GM21367 (cell line): ENCODE results near the gene SUMO4.

Experiments
- ATAC-seq: cut with Tn5 transposase; IDR thresholded peaks from one replicate; pipeline ENCODE4 v1.9.1; 2021; ENCODE audit not compliant: unreplicated experiment

Gene SUMO4

DNA sequence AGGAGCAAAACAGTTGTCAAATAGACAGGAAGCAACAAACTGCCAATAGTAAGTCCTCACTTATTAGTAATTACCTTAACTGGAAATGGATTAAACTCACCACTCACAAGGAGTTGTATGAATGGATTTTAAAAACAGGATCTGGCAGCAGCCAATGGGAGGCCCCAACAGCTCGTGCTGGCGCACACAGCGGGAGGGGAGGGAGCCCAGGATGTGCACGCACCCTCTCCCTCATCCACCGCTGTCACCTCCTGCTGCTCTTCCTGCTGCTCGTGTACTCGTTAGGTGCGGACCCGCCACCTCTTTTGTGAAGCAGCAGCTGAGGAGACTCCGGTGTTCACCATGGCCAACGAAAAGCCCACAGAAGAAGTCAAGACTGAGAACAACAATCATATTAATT lies at the start of gene SUMO4:
Gene SUMO4, plus strand, starts transcription at position 213 of the 400 bp plus-strand sequence. Its CDS starts 130 bp downstream, at position 343.
- no peak for ATAC-seq

DNA sequence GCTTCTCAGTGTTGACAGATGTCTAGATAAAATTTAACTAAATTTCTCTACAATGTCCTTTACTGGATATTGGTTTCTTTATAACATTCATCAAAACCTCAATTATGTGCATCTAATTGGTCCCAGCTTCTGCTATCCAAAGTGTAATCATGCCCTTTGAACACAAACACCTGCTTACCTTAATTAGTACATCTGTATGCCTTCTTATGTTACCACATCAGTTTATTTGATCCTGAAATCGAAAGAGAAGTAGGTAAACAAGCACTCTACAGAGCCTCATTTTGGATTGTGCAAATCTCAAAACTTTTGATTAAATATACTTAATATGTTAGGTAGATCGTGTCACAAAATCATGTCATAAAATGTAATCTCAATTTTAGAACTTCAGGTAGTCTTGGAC lies 46.1 kb upstream of the SUMO4 start:
- ATAC-seq: no peak

DNA sequence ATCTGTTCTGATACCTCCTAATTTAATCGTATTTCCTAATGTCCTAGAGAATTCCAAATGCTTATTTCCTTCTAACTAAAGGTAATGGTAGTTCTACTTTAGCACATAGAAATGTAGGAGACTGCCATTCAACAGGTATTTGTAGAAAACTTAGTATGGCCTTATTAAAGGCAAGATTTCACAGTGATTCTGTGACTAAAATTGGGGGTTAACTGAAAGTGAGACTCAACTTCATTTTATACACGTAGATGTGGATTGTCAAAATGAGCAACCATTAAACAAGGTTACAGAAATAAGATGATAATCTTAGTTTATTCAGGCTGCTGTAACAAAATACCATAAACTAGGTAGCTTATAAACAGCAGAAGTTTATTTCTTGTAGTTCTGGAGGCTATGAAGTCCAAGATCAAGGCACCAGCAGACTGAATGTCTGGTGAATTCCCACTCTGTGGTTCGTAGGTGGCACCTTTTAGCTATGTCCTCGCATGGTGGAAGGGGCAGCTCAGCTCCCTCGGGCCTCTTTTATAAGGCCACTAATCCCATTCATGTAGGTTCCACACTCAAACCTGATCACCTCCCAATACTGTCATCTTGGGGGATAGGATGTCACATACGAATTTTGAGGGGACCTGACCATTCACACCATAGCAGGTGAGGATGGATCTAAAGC lies 43.8 kb upstream of the SUMO4 start:
- ATAC-seq: no peak

DNA sequence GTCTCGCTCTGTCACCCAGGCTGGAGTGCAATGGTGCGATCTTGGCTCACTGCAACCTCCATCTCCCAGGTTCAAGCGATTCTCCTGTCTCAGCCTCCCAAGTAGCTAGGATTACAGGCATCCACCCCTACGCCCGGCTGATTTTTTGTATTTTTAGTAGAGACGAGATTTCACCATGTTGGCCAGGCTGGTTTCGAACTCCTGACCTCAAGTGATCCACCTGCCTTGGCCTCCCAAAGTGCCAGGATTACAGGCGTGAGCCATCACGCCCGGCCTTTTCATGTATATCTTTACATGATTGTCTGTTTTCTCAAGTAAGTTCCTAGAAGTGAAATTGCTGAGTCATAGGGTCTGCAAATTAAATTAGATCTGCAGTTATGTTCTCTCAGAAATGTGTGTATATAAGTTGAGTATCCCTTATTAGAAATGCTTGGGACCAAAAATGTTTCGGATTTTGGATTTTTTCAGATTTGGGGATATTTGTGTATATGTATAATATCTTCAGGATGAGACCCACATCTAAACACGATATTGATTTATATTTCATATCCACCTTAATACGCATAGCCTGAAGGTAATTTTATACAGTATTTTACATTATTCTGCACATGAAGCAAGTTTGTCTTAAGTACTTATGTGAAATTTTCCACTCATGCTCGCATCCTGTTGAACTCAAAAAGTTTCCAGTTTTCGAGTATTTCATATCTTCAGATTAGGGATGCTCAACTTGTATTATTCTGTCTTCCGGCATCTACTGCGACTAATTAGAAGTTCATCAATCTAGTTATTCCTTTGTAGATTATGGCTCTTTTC lies 42.1 kb upstream of the SUMO4 start:
- ATAC-seq: no peak

DNA sequence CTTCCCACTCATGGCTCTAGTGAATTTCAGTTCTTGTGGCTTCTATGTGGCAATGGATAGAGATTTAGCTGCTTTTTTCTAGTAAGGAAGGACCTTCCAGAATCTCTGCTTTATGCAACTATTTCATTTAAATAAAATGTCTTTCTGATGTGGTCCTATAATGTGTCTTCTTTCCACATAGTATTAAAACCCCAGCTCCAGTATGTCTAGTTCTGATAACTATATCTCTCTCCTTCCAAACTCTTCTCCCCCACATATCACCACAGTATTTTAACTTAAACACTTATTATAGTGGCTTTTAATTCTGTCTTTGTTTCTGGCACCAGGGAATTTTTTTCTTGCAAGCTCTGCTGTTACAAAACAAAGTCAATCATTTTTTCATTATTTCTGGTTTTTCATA lies 40.6 kb upstream of the SUMO4 start:
- no peak for ATAC-seq

DNA sequence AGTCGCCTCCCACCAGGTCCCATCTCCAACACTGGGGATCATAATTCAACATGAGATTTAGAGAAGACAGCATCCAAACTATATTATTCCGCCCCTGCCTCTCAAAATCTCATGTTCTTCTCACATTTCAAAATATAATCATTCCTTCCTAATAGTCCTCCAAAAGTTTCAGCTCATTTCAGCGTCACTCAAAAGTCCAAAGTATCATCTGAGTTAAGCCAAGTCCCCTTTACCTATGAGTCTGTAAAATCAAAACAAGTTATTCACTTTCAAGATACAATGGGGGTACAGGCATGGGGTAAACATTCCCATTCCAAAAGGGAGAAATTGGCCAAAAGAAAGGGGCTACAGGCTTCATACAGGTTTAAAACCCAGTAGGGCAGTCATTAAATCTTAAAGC lies 39.5 kb upstream of the SUMO4 start:
- ATAC-seq: no peak

DNA sequence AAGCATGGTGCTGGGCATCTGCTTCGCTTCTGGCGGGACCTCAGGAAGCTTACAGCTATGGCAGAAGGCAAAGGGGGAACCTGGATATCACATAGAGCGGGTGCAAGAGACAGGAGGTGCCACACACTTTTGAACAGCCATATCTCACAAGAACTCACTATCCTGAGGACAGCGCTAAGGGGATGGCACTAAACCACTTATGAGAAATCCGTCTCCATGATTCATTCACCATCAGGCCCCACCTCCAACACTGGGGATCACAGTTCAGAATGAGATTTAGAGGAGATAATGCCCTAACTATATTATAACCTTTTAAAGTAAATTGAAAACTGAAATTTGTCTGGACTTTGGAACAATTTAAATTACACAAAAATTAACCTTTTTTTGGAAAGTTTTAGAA lies 37.8 kb upstream of the SUMO4 start:
- no peak for ATAC-seq

DNA sequence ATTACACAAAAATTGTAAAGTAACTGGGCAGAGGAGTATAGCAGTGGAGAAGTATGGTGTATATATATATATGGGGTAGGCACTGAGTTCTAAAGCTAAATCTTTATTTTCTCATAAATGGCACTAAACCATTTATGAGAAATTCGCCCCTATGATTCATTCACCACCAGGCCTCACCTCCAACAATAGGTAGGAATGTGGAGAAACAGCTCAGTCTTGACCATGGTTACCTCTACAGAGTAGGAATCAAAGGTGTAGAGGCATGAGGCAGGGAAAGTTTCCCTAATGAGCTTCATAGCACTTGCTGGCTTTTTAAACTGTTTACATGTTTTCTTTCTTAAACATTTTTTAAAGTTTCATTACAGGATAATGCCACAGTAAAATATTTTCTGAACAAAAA lies 36.9 kb upstream of the SUMO4 start:
- no peak for ATAC-seq

DNA sequence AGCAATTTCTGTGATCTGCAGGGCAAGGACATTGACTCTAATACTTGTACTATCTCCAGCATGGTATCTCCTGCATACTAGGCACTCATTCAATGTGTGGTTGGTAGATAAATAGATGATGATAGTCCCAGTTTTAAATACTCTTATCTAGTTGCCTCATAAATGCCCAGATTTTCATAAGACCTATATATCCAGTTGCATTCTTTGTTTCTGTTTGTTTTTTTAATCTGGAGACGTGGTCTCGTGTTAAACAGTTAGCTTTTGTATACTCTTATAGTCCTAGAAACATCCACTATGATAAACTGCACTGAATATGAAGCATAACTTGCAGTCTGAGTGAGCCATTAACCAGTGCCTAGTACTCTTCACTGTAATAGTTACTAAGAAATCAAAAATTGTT lies 35.5 kb upstream of the SUMO4 start:
- no peak for ATAC-seq

DNA sequence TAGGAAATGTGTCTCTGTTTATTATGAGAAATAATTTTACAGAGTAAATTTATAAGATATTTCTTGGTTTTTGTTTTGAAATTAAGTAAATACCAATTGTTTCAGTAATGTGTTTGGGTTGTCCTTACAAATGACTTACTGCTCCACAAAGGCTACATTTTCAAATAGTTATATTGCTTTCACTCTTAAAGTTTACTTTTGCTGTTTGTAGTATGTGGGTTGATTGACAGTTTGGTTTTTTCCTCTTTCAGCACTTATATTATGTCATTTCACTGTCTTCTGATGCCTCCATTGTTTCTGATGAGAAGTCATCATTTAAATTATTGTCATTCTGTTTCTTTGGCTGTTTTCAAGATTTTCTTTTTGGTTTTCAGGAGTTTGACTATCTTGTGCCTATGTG lies 34.9 kb upstream of the SUMO4 start:
- ATAC-seq: no peak

DNA sequence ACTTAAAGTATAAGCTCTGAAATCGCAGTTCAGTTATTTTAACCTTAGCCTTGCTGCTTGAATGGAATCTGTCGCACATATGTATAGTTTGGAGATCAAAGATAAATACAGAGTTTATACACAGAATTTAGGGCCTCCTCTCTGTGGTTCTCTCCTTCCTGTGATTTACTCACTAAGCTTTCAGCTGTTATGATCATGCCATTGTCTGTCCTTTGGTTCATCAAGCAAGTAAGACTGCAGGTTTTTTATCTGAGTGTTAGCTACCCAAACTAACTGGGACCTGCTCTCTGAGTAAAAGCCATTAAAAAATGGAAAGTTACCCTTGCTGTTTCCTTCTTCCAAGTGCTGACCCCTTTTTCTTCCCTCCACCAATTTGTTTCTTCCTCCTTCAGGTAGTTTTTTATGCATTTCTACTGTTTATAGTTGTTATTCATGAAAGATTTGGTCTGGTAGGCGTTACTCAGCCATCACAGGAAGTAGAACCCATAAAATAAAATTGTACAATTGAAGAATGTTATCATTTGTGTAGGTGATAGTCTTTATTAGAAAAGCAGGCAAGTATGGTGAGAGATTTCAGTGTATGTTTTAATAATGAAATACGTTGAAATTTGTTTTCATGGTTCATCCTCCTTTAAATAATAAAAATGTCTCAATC lies 33.7 kb upstream of the SUMO4 start:
- no peak for ATAC-seq

DNA sequence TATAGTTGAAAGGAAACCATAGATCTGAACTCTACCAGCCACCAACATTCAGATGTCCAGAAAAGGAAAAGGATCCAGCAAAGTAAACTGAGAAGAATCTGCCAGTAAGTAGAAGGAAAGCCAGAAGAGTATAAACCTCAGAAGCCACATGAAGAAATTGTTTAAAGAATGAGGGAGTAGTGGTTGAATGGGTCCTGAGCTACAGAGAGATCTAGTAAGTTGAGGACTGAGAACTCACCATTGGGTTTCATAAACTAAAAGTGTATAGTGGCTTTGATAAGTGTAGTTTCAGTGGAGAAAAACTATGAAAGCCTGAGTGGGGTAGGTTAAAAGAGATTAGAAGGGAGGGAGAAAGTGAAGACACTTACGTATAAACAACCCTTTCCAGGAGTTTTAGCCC lies 32.0 kb upstream of the SUMO4 start:
- no peak for ATAC-seq

DNA sequence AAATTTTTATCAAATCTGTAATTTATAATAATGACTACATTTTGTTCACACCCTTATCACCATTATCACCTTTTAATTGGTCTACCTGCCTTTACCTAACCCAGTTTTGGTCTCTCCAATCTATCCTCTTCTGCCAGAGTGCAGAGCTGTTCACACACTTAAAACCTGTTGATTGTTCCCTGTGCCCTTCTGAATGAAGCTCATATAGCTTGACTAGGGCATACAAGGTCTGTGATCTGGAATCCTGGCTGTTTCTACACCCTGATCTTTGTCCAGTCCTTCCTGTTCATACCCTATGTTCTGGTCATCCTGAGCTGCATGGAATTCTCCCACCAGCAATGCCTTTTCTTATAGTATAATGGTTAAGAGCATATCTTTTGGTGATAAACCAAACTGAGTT lies 28.9 kb upstream of the SUMO4 start:
- no peak for ATAC-seq

DNA sequence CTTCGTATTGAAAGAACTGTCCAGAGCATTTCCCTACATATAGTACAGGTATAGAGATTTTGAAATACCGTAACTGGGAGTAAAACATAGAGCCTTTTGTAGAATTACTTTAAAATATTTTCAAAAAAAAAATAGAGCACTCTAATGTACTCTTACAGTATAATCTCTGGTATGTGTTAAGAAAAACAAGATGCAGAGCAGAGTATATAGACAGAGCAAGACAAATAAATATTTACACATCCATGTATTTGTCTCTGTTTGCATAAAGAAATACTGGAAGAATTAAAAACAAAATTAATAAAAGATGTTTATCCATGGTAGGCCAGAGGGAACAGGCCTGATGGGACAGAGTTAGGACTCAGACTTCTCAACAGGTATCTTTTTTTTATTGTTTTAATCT lies 28.0 kb upstream of the SUMO4 start:
- no peak for ATAC-seq

DNA sequence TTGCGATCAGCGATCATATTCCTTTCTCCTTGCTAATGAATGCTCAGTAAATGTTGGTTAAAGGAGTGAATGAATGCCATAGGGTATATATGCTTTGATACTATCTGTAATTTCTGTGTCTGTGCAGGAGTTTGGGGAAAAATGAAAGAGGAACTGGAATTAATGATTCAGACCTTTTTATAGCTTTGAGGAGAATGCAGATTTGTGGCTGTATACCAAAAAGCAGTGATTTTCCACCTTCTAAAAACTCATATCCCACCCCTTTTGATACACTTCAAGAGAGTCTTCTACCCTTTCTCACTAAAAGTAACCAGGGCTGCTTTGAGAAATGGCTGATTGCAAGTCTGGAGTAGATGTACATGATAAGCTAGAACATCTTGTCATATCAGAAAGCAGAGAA lies 26.6 kb upstream of the SUMO4 start:
- ATAC-seq: no peak

DNA sequence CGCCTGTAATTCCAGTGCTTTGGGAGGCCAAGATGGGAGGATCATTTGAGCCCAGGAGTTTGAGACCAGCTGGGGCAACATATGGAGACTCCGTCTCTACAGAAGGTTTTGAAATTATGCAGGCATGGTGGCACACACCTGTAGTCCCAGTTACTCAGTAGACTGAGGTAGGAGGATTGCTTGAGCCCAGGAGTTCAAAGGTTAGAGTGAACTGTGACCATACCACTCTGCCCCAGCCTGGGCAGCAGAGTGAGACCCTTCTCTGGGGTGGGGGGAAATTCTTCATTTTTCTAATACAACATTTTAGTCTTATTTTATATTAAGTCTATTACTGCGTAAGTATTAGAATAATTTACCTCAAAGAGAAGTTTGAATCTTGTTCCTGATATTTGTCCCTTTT lies 20.1 kb upstream of the SUMO4 start:
- no peak for ATAC-seq

DNA sequence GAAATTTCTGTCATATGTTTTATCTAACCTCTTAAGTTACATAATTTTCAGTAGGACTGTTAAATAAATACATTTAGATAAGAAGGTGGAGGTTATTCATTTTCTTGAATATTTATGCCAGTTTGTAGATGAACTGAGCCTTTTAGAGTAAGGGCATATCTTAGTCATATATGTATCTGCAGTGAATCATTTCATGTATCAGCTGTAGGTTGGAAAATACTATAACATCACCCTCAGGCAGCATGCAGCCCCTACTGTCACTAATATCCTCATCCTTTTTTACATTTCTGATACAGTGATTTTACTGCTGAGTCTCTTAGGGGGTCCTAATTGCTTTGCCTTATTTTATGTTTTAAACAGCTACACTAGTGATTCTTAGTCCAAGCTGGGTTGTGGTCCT lies 19.5 kb upstream of the SUMO4 start:
- ATAC-seq: no peak

DNA sequence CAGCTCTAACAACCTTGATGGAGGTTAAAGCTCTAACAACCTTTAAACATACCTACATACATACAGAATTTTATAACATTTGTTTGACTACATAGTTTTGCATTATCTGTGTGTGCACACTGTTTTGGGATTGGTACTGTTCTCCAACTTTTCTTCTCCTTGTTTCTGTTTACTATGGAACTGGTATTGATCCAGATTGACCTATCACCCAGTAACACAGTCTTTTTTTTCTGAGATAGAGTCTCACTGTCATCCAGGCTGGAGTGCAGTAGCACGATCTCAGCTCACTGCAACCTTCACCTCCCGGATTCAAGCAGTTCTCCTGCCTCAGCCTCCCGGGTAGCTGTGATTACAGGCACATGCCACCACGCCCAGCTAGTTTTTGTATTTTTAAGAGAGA lies 16.7 kb upstream of the SUMO4 start:
- no peak for ATAC-seq

DNA sequence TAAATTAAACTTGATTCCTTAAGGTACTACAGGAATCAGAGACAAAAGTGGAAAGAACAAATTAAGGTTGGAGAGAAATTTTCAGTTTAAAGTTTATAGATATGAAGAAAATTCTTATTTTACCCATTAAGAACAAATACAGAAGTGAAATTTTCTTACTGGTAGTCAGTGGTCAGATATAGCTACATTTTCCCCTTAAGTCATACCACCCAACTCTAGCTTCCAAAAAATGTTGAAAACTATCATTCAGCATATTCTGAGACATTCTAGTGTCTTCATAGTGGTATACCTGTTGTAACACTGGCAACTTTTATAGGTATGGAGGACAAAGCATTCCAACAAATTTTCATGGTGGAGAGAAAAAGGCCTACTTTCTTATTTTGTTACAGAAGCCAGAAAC lies 15.6 kb upstream of the SUMO4 start:
- ATAC-seq: no peak

DNA sequence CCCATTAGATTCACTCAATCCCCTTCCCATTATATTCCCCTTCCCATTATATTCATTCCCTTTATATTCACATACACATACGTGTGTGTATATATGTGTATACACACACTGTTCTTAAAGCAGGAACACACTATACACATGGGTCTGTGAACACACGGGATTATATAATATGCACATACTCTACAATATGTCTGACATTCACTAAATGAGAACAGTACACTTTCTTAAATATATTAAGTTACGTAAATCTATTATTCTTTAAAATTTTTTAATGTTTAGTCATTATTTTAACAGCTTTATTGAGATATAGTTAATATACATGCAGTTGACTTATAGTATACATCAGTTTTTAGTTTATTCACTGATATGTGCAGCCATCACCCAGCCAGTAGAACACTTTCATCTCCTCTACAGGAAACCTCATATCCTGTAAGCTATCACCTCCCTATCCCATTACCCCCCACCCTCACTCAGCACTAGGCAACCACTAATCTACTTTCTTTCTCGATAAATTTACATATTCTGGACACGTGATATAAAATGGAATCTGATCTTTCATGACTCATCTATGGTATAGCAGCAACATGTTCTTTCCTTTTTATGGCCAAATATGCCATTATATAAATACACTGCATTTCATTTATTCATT lies 13.9 kb upstream of the SUMO4 start:
- no peak for ATAC-seq

DNA sequence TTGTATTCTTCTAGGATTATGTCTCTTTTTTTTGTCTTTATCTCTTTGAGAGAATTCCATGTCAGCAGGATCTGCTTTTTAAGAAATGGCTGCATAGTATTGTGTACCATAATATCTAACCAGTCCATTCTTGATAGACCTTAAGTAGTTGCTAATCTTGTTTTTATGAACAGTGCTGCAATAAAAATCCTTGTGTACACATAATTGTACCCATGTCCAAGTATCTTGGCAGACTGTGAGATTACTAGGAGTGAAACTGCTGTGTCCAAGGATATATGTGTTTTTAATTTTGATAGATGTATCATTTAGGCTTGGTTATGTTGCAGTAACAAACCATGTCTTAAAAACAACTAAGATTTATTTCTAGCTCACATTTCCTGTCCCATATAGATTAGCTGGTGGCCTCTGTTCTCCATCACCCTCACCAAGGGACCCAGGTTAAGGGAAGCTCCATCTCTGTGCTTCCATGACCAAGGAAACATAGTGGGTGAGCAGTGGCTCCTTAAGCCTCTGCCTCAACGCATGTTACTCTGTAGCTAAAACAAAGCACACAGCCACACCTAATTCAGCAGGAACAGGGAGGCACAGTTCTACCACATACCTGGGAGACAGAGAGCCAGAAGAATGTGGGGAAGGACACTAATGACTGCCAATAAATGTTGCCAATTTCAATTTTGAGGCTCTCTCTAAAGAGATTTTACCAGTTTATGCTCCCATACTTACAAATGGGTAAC lies 12.1 kb upstream of the SUMO4 start:
- no peak for ATAC-seq
